OCI-LY1 (cell line): Measurements from ENCODE around the gene CLIC2.

Experiments
- H2AFZ ChIP-seq: fragments of 200-600 bp; sonication (generic), shearing (Covaris generic); 2 replicates; pipeline ENCODE4 v1.6.0; 2014; ENCODE audit warnings: antibody characterized with exemption, mild to moderate bottlenecking, low read length
- H3F3A ChIP-seq: fragments of 200-600 bp; sonication (generic), shearing (Covaris generic); 2 replicates; pipeline ENCODE4 v1.6.0; 2014; ENCODE audit warnings: mild to moderate bottlenecking, antibody characterized with exemption, low read length, moderate library complexity; ENCODE audit not compliant: insufficient read depth
- H3K27ac ChIP-seq: fragments of 200-600 bp; sonication (generic); 2 replicates; pipeline ENCODE4 v1.5.1; 2014; ENCODE audit warnings: low read length, mixed run types, mild to moderate bottlenecking, low read depth; ENCODE audit not compliant: poor library complexity, severe bottlenecking
- H3K27me3 ChIP-seq: fragments of 200-600 bp; sonication (generic); 2 replicates; pipeline ENCODE4 v1.6.0; 2014; ENCODE audit warnings: antibody characterized with exemption, mild to moderate bottlenecking, low read length, moderate library complexity; ENCODE audit not compliant: insufficient read depth
- H3K36me3 ChIP-seq: fragments of 200-600 bp; sonication (generic); 2 replicates; pipeline ENCODE4 v1.6.1; 2014; ENCODE audit warnings: mild to moderate bottlenecking, antibody characterized with exemption, low read length, moderate library complexity, mixed read lengths; ENCODE audit not compliant: insufficient read depth
- H3K4me1 ChIP-seq: fragments of 200-600 bp; sonication (generic); 2 replicates; pipeline ENCODE4 v1.5.1; 2014; ENCODE audit warnings: mild to moderate bottlenecking, low read length, moderate library complexity; ENCODE audit not compliant: insufficient read depth, severe bottlenecking
- H3K4me2 ChIP-seq: fragments of 200-600 bp; sonication (generic), shearing (Covaris generic); 2 replicates; pipeline ENCODE4 v1.6.1; 2014; ENCODE audit warnings: low read length
- H3K4me3 ChIP-seq: fragments of 200-600 bp; sonication (generic); 2 replicates; pipeline ENCODE4 v1.5.1; 2014; ENCODE audit warnings: low read length, low read depth, mild to moderate bottlenecking, mixed read lengths; ENCODE audit not compliant: poor library complexity, severe bottlenecking
- H3K79me2 ChIP-seq: fragments of 200-600 bp; shearing (Covaris generic); 2 replicates; pipeline ENCODE4 v1.6.1; 2016; ENCODE audit warnings: mixed run types, low read length, mixed read lengths; ENCODE audit not compliant: insufficient read depth
- H3K9ac ChIP-seq: fragments of 200-600 bp; sonication (generic), shearing (Covaris generic); 2 replicates; pipeline ENCODE4 v1.6.1; 2014; ENCODE audit warnings: mild to moderate bottlenecking, low read length, mixed read lengths
- H3K9me2 ChIP-seq: fragments of 200-600 bp; sonication (generic), shearing (Covaris generic); 2 replicates; pipeline ENCODE4 v1.6.1; 2014; ENCODE audit warnings: low read depth, mild to moderate bottlenecking, low read length, mixed read lengths
- H3K9me3 ChIP-seq: fragments of 200-600 bp; shearing (Covaris generic); 2 replicates; pipeline ENCODE4 v1.6.1; 2014; ENCODE audit warnings: low read length, mixed read lengths
- H4K20me1 ChIP-seq: fragments of 200-600 bp; sonication (generic), shearing (Covaris generic); 2 replicates; pipeline ENCODE4 v1.6.0; 2016; ENCODE audit warnings: mild to moderate bottlenecking, low read length; ENCODE audit not compliant: insufficient read depth
- EZH2 ChIP-seq: fragments of 200-600 bp; sonication (generic), shearing (Covaris generic); IDR thresholded peaks from 2 replicates; pipeline ENCODE4 v1.8.0; 2017; ENCODE audit warnings: borderline replicate concordance, mixed run types, mild to moderate bottlenecking, antibody characterized with exemption, low read length, moderate library complexity, mixed read lengths
- TF ChIP-seq, protein P1 (sequence below): fragments of 200-600 bp; sonication (generic), shearing (Covaris generic); IDR thresholded peaks from 2 replicates; pipeline ENCODE4 v1.5.1; 2017; ENCODE audit warnings: mild to moderate bottlenecking, antibody characterized with exemption, low read length, moderate library complexity, mixed read lengths

The CLIC2 gene

GRCh38 chrX:155262970-155263754 is 71.3 kb downstream of the CLIC2 start:
- Histone ChIP-seq H3K4me1 (peaks cover 17% of the 10 kb centered on the region), H3K79me2 (no peaks in the 10 kb centered on the region), H4K20me1 (no peaks in the 10 kb centered on the region), H3K9me2 (no peaks in the 10 kb centered on the region), H3K27me3 (no peaks in the 10 kb centered on the region), H3F3A (no peaks in the 10 kb centered on the region), H2AFZ (no peak overlapping the region), H3K4me2 (peak overlapping the region; percentile 87), H3K9ac (peak overlapping the region; percentile 66; the same call in 1 of the 2 replicates), H3K36me3 (no peaks in the 10 kb centered on the region), H3K9me3 (no peaks in the 10 kb centered on the region), H3K27ac (no peak overlapping the region), H3K4me3 (peak overlapping the region; percentile 77)
- TF ChIP-seq, protein P1, sequence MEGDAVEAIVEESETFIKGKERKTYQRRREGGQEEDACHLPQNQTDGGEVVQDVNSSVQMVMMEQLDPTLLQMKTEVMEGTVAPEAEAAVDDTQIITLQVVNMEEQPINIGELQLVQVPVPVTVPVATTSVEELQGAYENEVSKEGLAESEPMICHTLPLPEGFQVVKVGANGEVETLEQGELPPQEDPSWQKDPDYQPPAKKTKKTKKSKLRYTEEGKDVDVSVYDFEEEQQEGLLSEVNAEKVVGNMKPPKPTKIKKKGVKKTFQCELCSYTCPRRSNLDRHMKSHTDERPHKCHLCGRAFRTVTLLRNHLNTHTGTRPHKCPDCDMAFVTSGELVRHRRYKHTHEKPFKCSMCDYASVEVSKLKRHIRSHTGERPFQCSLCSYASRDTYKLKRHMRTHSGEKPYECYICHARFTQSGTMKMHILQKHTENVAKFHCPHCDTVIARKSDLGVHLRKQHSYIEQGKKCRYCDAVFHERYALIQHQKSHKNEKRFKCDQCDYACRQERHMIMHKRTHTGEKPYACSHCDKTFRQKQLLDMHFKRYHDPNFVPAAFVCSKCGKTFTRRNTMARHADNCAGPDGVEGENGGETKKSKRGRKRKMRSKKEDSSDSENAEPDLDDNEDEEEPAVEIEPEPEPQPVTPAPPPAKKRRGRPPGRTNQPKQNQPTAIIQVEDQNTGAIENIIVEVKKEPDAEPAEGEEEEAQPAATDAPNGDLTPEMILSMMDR, result no peak
- no peak for TF ChIP-seq EZH2

GRCh38 chrX:155259752-155260151 is 74.7 kb downstream of the CLIC2 start:
- no peaks in the 10 kb centered on the region for H3K27me3 ChIP-seq
- TF ChIP-seq, protein P1, result no peak
- TF ChIP-seq EZH2, result no peak
- H3K4me1 ChIP-seq, result peaks cover 17% of the 10 kb centered on the region
- no peaks in the 10 kb centered on the region for H3K9me3 ChIP-seq
- H4K20me1 ChIP-seq, result no peaks in the 10 kb centered on the region
- no peak overlapping the region for H3K4me3 ChIP-seq
- H3K36me3 ChIP-seq, result no peaks in the 10 kb centered on the region
- no peaks in the 10 kb centered on the region for H3K79me2 ChIP-seq
- H2AFZ ChIP-seq, result no peak overlapping the region
- no peak overlapping the region for H3K4me2 ChIP-seq
- H3K9ac ChIP-seq, result no peak overlapping the region
- H3F3A ChIP-seq, result no peaks in the 10 kb centered on the region
- no peaks in the 10 kb centered on the region for H3K9me2 ChIP-seq
- no peak overlapping the region for H3K27ac ChIP-seq

GRCh38 chrX:155251391-155251790 is 83.0 kb downstream of the CLIC2 start:
- Histone ChIP-seq H4K20me1 (no peaks in the 10 kb centered on the region), H2AFZ (no peak overlapping the region), H3K9me3 (no peaks in the 10 kb centered on the region), H3K4me2 (no peak overlapping the region), H3K4me1 (no peaks in the 10 kb centered on the region), H3K79me2 (no peaks in the 10 kb centered on the region), H3K27me3 (no peaks in the 10 kb centered on the region), H3K27ac (no peak overlapping the region), H3K9ac (no peak overlapping the region), H3K9me2 (no peaks in the 10 kb centered on the region), H3K4me3 (no peak overlapping the region), H3F3A (no peaks in the 10 kb centered on the region), H3K36me3 (no peaks in the 10 kb centered on the region)
- TF ChIP-seq, protein P1, result no peak
- no peak for TF ChIP-seq EZH2
